Measurements from ENCODE around the gene IBSP.

The IBSP gene, protein sequence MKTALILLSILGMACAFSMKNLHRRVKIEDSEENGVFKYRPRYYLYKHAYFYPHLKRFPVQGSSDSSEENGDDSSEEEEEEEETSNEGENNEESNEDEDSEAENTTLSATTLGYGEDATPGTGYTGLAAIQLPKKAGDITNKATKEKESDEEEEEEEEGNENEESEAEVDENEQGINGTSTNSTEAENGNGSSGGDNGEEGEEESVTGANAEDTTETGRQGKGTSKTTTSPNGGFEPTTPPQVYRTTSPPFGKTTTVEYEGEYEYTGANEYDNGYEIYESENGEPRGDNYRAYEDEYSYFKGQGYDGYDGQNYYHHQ

DNA sequence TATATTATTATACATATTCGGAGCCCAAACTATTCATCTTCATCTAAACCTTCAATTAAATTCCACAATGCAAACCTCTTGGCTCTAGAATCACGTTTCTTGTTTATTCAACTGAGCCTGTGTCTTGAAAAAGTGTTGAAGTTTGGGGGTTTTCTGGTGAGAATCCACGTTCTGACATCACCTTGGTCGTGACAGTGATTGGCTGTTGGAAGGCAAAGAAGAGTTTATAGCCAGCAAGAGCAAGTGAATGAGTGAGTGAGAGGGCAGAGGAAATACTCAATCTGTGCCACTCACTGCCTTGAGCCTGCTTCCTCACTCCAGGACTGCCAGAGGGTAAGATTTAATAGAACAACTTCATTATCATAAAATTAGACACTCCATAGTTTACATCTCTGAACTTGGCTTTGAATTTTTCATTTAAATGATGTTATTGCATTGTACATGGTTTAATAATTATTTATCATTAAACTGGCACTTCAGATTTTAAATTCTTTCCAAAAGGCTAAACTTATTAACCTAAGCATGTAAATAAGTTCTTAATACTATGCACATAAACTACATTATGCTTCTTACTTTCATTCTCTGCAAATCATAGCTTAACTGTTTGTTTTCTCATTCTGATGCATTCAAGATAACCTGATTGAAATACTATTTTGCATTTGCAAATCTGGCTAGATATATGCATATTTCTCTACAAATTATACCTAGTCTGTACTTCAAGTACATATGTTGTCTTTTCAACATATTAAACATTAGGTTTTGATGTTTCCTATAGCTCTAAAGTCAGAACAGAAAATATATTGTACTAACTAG lies at the start of gene IBSP:
Gene IBSP (plus strand): TSS at position 254 of the 813 bp plus-strand sequence. CDS start 2,808 bp downstream, outside the sequence.
- H3K4me1 ChIP-seq (ENCODE audit: low read depth, poor library complexity, severe bottlenecking): no peaks in the 10 kb centered on the region
- H3K27ac ChIP-seq: no peak within 1 kb of the TSS
- no peaks in the 10 kb centered on the region for H4K20me1 ChIP-seq (ENCODE audit: insufficient read depth)
- no peak for TF ChIP-seq CTCF (conservative IDR thresholded peaks at IDR 0.05; ENCODE audit: low read depth, low read length)
- H3K79me2 ChIP-seq (ENCODE audit: insufficient read depth, low read depth): no peaks in the 10 kb centered on the region
- H3K4me2 ChIP-seq: no peak within 1 kb of the TSS
- no peaks in the 10 kb centered on the region for H3K36me3 ChIP-seq (ENCODE audit: insufficient read depth)
- H3K27me3 ChIP-seq (ENCODE audit: insufficient read depth, low read depth): no peaks in the 10 kb centered on the region
- H3K9ac ChIP-seq: no peak within 1 kb of the TSS
- H3K4me3 ChIP-seq (IDR thresholded peaks at IDR 0.05; ENCODE audit: insufficient read depth, low read depth, low read length): no peak within 1 kb of the TSS
- no peak within 1 kb of the TSS for H2AFZ ChIP-seq (ENCODE audit: low read depth)

- H3K36me3 ChIP-seq (ENCODE audit: insufficient read depth): no peaks in the 10 kb centered on the region
- no peaks in the 10 kb centered on the region for H3K4me1 ChIP-seq (ENCODE audit: low read depth, poor library complexity, severe bottlenecking)
- no peak for TF ChIP-seq CTCF (conservative IDR thresholded peaks at IDR 0.05; ENCODE audit: low read depth, low read length)
- no peaks in the 10 kb centered on the region for H3K79me2 ChIP-seq (ENCODE audit: insufficient read depth, low read depth)
- no peaks in the 10 kb centered on the region for H4K20me1 ChIP-seq (ENCODE audit: insufficient read depth)
- no peak overlapping the region for H3K4me3 ChIP-seq (IDR thresholded peaks at IDR 0.05; ENCODE audit: insufficient read depth, low read depth, low read length)
- no peak overlapping the region for H3K27ac ChIP-seq
- H2AFZ ChIP-seq (ENCODE audit: low read depth): no peak overlapping the region
- H3K4me2 ChIP-seq: no peak overlapping the region
- no peak overlapping the region for H3K9ac ChIP-seq
- H3K27me3 ChIP-seq (ENCODE audit: insufficient read depth, low read depth): no peaks in the 10 kb centered on the region; the same call in 1 of the 2 replicates
Observed at GRCh38 chr4:87749883-87750282, 49.5 kb upstream of the IBSP start.

GRCh38 chr4:87758270-87758669 lies 41.1 kb upstream of the IBSP start:
- no peak for TF ChIP-seq CTCF (conservative IDR thresholded peaks at IDR 0.05; ENCODE audit: low read depth, low read length)
- no peaks in the 10 kb centered on the region for H3K79me2 ChIP-seq (ENCODE audit: insufficient read depth, low read depth)
- no peak overlapping the region for H3K4me3 ChIP-seq (IDR thresholded peaks at IDR 0.05; ENCODE audit: insufficient read depth, low read depth, low read length)
- H3K9ac ChIP-seq: no peak overlapping the region
- no peaks in the 10 kb centered on the region for H3K4me1 ChIP-seq (ENCODE audit: low read depth, poor library complexity, severe bottlenecking)
- no peak overlapping the region for H3K27ac ChIP-seq
- H4K20me1 ChIP-seq (ENCODE audit: insufficient read depth): no peaks in the 10 kb centered on the region
- H3K4me2 ChIP-seq: no peak overlapping the region
- H3K27me3 ChIP-seq (ENCODE audit: insufficient read depth, low read depth): no peaks in the 10 kb centered on the region
- no peak overlapping the region for H2AFZ ChIP-seq (ENCODE audit: low read depth)
- no peaks in the 10 kb centered on the region for H3K36me3 ChIP-seq (ENCODE audit: insufficient read depth)

DNA sequence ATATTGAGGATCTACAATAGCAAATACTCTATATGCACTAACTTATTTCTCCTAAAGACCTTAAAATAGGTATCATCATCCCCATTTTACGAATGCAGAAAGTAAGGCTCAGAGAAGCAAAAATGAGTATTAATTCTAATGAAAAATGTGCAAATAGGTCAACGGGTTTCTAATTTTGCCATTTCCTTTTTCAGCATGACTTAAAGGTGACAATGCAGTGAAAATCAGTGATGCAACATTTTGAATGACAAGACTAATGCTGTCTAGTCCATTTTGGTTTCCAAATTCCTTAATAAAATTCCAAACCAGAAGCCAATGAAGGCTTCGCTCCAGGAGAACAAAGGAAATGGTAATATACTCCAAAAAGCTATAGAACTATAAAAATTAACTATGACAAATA lies 37.0 kb upstream of the IBSP start:
- no peak for TF ChIP-seq CTCF (conservative IDR thresholded peaks at IDR 0.05; ENCODE audit: low read depth, low read length)
- no peak overlapping the region for H2AFZ ChIP-seq (ENCODE audit: low read depth)
- no peak overlapping the region for H3K4me3 ChIP-seq (IDR thresholded peaks at IDR 0.05; ENCODE audit: insufficient read depth, low read depth, low read length)

More for the DNA sequence above, 37.0 kb upstream of the IBSP start:
- Histone ChIP-seq H3K4me1 (ENCODE audit: low read depth, poor library complexity, severe bottlenecking) (no peaks in the 10 kb centered on the region), H3K27ac (no peak overlapping the region), H3K27me3 (ENCODE audit: insufficient read depth, low read depth) (no peaks in the 10 kb centered on the region), H4K20me1 (ENCODE audit: insufficient read depth) (no peaks in the 10 kb centered on the region), H3K4me2 (no peak overlapping the region), H3K79me2 (ENCODE audit: insufficient read depth, low read depth) (no peaks in the 10 kb centered on the region), H3K36me3 (ENCODE audit: insufficient read depth) (no peaks in the 10 kb centered on the region), H3K9ac (no peak overlapping the region)
